ENCODE results near the gene GAK.

GAK gene

GRCh38 chr4:848803-849477, 83.2 kb downstream of the GAK start:
- in situ Hi-C loops (cut with MboI; ENCODE audit: low sequenced_read_pairs, unreplicated experiment) = no loop called here
- no peak for TF ChIP-seq CTCF (IDR thresholded peaks at IDR 0.05; ENCODE audit: borderline replicate concordance, control extremely low read depth, extremely low read depth, insufficient read depth, missing control alignments)
- DNase-seq (ENCODE audit: low spot score) = no peak

GRCh38 chr4:848307-848691, 83.8 kb downstream of the GAK start:
- no peak for TF ChIP-seq CTCF (IDR thresholded peaks at IDR 0.05; ENCODE audit: borderline replicate concordance, control extremely low read depth, extremely low read depth, insufficient read depth, missing control alignments)

GRCh38 chr4:845836-846251, 86.3 kb downstream of the GAK start:
- no peak for DNase-seq (ENCODE audit: low spot score)
- no peak for TF ChIP-seq CTCF (IDR thresholded peaks at IDR 0.05; ENCODE audit: borderline replicate concordance, control extremely low read depth, extremely low read depth, insufficient read depth, missing control alignments)
- in situ Hi-C loops (cut with MboI; ENCODE audit: low sequenced_read_pairs, unreplicated experiment) = no loop called here

More at GRCh38 chr4:848307-848691, 83.8 kb downstream of the GAK start:
- DNase-seq (ENCODE audit: low spot score) = no peak
- in situ Hi-C loops (cut with MboI; ENCODE audit: low sequenced_read_pairs, unreplicated experiment) = no loop called here

- TF ChIP-seq CTCF (IDR thresholded peaks at IDR 0.05; ENCODE audit: borderline replicate concordance, control extremely low read depth, extremely low read depth, insufficient read depth, missing control alignments) = no peak
- in situ Hi-C loops (cut with MboI; ENCODE audit: low sequenced_read_pairs, unreplicated experiment) = no loop called here
- no peak for DNase-seq (ENCODE audit: low spot score)
Measured at GRCh38 chr4:845233-845835, 86.8 kb downstream of the GAK start.

- in situ Hi-C loops (cut with MboI; ENCODE audit: low sequenced_read_pairs, unreplicated experiment) = no loop called here
- no peak for TF ChIP-seq CTCF (IDR thresholded peaks at IDR 0.05; ENCODE audit: borderline replicate concordance, control extremely low read depth, extremely low read depth, insufficient read depth, missing control alignments)
- DNase-seq (ENCODE audit: low spot score) = no peak
Measured at GRCh38 chr4:844752-845232, 87.3 kb downstream of the GAK start.

GRCh38 chr4:839675-840443, 92.3 kb downstream of the GAK start:
- in situ Hi-C loops (cut with MboI; ENCODE audit: low sequenced_read_pairs, unreplicated experiment) = no loop called here
- no peak for TF ChIP-seq CTCF (IDR thresholded peaks at IDR 0.05; ENCODE audit: borderline replicate concordance, control extremely low read depth, extremely low read depth, insufficient read depth, missing control alignments)
- no peak for DNase-seq (ENCODE audit: low spot score)
